ENCODE data around the gene RAB36.

DNA sequence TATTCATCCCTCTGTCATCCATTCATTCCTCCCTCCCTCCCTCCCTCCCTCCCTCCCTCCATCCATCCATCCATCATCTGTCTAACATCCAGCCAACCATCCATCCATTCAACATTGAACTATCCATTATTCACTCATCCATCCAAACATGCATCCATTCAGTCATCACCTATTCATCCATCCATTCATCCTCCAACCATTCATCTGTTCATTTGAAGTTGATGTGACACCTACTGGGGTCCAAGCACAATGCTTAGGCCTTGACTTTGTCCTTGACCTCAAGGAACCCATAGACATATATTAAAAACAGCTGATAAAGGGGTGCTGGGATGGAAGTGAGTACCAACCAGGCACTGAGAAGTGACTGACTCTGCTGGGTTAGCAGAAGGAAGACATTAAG, 61.6 kb downstream of the RAB36 start:
- TF ChIP-seq, protein P1, sequence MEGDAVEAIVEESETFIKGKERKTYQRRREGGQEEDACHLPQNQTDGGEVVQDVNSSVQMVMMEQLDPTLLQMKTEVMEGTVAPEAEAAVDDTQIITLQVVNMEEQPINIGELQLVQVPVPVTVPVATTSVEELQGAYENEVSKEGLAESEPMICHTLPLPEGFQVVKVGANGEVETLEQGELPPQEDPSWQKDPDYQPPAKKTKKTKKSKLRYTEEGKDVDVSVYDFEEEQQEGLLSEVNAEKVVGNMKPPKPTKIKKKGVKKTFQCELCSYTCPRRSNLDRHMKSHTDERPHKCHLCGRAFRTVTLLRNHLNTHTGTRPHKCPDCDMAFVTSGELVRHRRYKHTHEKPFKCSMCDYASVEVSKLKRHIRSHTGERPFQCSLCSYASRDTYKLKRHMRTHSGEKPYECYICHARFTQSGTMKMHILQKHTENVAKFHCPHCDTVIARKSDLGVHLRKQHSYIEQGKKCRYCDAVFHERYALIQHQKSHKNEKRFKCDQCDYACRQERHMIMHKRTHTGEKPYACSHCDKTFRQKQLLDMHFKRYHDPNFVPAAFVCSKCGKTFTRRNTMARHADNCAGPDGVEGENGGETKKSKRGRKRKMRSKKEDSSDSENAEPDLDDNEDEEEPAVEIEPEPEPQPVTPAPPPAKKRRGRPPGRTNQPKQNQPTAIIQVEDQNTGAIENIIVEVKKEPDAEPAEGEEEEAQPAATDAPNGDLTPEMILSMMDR (IDR thresholded peaks at IDR 0.05 in 8 of 11, conservative IDR thresholded peaks at IDR 0.05 in 3 of 11), result no peak
- no peak for TF ChIP-seq POLR2AphosphoS5 (IDR thresholded peaks at IDR 0.05)
- TF ChIP-seq POLR2A (IDR thresholded peaks at IDR 0.05), result no peak

Measured in spleen (tissue), 7 donors.